A549 (cell line): Measurements from ENCODE around the gene F5.

Experiments used
- CTCF ChIP-seq: fragments of >200 bp; sonication (Bioruptor Twin); formaldehyde crosslinking; IDR thresholded peaks from 3 replicates; pipeline ENCODE4 v1.5.1; 2016
- MAZ ChIP-seq: fragments of 150-350 bp; IDR thresholded peaks from 2 replicates; pipeline ENCODE4 v1.6.1; 2014; ENCODE audit warnings: antibody characterized with exemption, low read depth, low read length, borderline replicate concordance
- SMC3 ChIP-seq: fragments of >200 bp; sonication (Bioruptor Twin); formaldehyde crosslinking; IDR thresholded peaks from 3 replicates; pipeline ENCODE4 v1.6.1; 2018; ENCODE audit warnings: inconsistent platforms

DNA sequence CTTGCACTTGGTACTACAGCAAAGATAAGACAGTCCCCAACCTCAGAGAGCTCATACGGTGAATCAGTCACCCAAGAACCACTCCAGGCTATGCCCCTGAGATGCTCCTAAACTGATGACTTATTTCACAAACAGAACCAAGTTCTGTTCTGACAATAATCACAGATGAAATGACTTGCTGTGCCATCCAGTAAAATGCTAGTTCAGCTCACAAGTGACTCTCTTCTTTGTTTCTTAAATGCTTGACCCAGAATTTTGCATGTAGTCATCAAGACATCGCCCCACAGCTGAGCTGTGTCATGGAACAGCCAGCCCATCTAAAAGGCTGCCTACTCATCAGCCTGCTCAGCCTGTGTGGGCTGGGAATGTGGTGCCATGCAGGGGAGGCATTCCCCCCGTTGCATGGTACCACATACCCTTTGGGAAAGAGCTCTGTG, 94.4 kb downstream of the F5 start:
- TF ChIP-seq MAZ (no peak), CTCF (no peak), SMC3 (no peak)
